ENCODE data around the gene EWSR1.
"Not testable (repeated sequence)": the region's sequence is repeated elsewhere in the genome, so short reads cannot be mapped to it uniquely, and the experiment has no call there.

The EWSR1 gene

GRCh38 chr22:29339381-29340235, 71.5 kb downstream of the EWSR1 start:
- peak in 2 of 3 donors; percentile 15 to 23 for DNase-seq

DNA sequence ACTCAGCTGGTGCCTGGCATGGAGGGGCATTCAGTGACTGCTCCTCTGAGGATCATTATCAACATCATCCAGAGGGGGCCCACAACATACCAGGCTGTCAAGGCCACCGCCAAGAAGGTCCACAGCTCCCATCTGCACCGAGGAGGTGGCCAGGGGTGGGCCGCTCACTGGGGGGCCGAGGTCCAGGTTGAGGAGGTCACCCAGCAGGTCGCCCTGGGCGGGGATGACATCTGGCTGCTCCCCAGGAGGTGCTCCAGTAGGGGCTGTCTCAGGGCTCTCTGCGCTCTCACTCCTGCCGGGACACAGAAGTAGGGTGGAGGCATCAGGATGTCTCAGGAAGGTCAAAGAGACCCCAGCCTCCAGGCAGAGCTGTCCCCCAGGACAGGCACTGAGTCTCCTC, 72.5 kb downstream of the EWSR1 start:
- DNase-seq: no peak

DNA sequence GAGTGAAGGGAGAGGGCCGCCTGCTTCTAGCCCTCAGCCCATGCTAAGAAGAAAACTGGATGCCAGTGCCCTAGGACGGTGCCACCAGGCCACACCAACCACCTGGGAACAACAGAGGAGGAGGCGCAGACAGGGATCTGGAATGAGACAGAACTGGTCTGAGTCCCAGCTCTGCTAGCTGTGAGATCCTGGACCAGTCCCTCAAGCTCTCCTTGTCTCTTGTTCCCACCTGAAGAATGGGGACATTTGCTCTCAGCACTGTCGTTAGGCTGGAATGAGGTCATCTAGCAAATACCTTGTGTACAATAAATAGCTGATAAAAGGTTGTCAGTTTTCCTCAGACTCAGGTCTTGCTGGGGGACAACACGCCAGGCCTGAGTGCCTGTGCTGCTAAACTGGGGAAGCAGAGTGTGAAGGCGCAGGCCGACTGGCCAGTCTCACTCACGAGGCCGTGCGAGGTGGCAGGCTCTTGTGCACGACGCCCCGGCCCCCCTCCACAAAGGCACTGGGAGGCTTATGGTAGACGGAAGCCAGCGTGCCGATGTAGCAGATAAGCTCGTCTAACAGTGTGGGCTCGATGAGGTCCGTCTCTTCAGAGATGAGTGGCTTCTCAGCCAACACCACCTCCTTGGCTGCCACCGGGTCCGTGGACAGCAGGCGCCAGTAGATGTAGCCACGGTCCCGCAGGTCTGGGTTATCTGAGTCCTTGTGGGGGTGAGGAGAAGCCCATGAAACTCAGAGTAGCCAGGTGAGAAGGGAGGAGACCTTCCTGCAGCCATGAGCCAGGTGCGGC, 73.2 kb downstream of the EWSR1 start:
- DNase-seq: no peak

DNA sequence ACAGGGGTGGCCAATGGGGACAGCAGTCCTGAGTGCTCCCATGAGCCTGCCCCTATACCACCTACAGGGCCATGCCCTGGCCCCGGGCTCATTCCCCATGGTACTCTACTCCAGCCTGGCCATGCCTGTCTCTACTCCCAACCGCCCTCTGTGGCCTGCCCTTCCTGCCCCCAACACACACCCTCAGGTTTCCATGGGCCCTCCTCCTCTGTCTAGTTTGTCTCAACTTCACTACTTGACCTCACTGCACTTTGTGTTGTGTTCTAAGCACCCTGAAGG, 73.7 kb downstream of the EWSR1 start:
- no peak for DNase-seq

- no peak for DNase-seq
Measured at GRCh38 chr22:29342177-29342576, 74.1 kb downstream of the EWSR1 start.

GRCh38 chr22:29342577-29343312, 74.7 kb downstream of the EWSR1 start:
- DNase-seq: no peak

- DNase-seq: no peak
Measured at GRCh38 chr22:29343313-29343805, 75.3 kb downstream of the EWSR1 start.

DNA sequence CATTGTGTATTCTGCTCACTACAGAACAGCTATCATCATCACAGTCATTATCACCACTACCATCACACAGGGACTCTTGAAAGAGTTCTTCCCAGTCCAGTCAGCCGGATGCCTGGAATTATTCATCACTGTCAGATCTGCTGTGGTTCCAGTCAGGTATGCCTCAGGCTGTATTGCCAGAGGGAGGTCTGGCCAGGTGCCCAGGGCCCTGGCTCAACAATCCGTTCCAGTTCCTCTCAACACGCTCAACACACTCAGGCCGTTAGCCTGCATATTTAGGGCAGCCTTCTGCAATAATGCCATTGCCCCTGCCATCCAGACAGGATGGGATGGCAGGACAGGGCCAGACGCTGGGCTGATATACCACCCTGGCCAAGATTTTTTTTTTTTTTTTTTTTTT, 76.1 kb downstream of the EWSR1 start:
- DNase-seq: no peak

DNA sequence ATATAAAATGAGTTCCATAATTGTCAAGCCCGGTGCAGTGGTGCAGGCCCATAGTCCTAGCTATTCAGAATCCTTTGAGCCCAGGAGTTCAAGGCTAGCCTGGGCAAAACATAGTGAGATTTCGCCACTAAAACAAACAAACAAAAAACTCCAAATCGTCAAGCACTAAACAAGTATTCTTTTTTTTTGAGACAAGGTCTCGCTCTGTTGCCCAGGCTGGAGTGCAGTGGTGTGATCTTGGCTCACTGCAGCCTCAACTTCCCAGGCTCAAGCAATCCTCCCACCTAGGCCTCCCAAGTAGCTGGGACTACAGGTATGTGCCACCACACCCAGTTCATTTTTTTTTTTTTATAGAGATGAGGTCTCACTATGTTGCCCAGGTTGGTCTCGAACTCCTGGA, 76.8 kb downstream of the EWSR1 start:
- not testable (repeated sequence) for DNase-seq

DNA sequence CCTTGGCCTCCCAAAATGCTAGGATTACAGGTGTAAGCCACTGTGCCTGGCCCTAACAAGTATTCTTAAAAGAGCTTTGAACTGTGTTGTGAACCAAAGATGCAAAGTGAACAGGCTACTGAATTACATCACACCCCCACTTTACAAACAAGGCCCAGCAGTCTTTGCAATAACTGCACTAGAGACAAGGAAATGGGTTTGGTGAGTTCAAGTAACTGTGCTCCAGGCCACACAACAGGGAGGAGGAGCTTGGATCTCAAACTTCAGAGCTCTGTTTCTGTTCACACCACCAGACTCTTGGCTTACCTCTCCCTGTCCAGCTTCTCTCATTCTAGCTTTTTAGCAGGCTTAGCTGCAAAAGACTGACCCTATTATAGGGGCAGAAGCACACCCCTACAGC, 77.9 kb downstream of the EWSR1 start:
- no peak for DNase-seq

DNA sequence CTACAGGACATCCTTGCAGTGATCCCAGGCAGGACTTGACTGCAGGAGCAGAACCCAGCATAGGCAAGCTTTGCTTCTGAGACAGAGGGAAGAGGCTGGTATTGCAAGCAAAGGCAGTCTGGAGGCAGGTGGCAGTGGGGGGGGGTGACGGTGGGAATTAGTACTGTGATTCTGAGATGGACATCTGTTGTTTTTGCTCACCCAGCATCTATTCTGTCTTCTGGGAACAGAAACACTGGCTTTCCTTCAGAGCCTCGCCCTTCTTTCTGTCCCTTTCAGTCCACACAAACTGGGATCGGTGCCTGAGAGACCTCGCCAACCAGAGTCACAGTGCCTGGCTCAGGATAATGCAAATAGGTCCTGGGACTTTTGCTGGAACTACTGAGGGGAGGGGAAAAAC, 78.6 kb downstream of the EWSR1 start:
- DNase-seq: no peak

GRCh38 chr22:29348041-29348440, 80.0 kb downstream of the EWSR1 start:
- DNase-seq: no peak

DNA sequence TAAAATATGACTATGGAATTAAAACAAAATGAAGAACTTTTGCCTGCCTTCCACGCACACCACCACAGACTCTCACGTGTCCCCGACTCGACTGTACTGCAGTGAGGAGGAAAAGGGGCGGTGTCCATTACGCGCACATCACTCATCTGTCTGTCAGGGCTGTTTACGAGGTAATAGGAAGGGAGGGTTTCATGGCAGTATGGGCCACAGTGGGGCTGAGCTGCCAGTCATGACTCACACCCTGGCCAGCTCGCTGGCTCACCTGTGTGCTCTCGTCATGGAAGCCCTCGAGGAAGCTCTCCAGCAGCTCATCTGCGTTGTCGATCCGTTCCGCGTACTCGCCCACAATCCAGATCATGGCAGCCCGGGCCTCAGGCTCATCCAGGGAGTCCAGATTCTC, 80.9 kb downstream of the EWSR1 start:
- DNase-seq: no peak
